Keratinocyte (primary cell): ENCODE results near the gene GNAI1. TPM values are rescaled to one million over a fixed set of nuclear protein-coding genes. Genes with fewer than 3 reads are reported as not detected.

ENCODE experiments used
- DNase-seq: peaks from one replicate; pipeline ENCODE4 v3.0.0-alpha.2; 2011; ENCODE audit warnings: low read depth, missing footprints, low spot score
- FAIRE-seq: peaks from 2 replicates; lab custom pipeline; 2011; peaks lifted over from hg19 to GRCh38; lab: Jason Lieb, UNC
- H2AFZ ChIP-seq: 2 replicates; pipeline ENCODE4 v1.6.0; 2012; ENCODE audit warnings: low read length, control low read depth, inconsistent platforms; ENCODE audit not compliant: control insufficient read depth
- H3K27ac ChIP-seq: 2 replicates; pipeline ENCODE4 v1.5.1; 2011; ENCODE audit warnings: low read length; ENCODE audit not compliant: control insufficient read depth, insufficient read depth
- H3K27me3 ChIP-seq: 3 replicates; pipeline ENCODE4 v1.6.0; 2011; ENCODE audit warnings: low read length; ENCODE audit not compliant: control insufficient read depth, insufficient read depth; ENCODE audit errors: extremely low read depth
- H3K36me3 ChIP-seq, 2 experiments: 2 replicates in 1 of 2; 3 replicates in 1 of 2; pipeline ENCODE4 v1.5.1; 2011; ENCODE audit warnings: low read length in 2 of 2, mild to moderate bottlenecking in 1 of 2; ENCODE audit not compliant: control insufficient read depth in 2 of 2, insufficient read depth in 2 of 2; ENCODE audit errors: extremely low read depth in 1 of 2
- H3K4me1 ChIP-seq: 3 replicates; pipeline ENCODE4 v1.5.1; 2011; ENCODE audit warnings: low read length; ENCODE audit not compliant: control insufficient read depth, insufficient read depth; ENCODE audit errors: extremely low read depth
- H3K4me2 ChIP-seq: 3 replicates; pipeline ENCODE4 v1.6.0; 2011; ENCODE audit warnings: low read depth, low read length; ENCODE audit not compliant: control insufficient read depth, insufficient read depth; ENCODE audit errors: extremely low read depth
- H3K4me3 ChIP-seq, 3 experiments: fragments of 200-600 bp in 1 of 3; sonication (generic) in 1 of 3; 2 replicates in 2 of 3; 3 replicates in 1 of 3; pipeline ENCODE4 v1.5.1; 2011 to 2016; ENCODE audit warnings: low read length in 3 of 3, mild to moderate bottlenecking in 3 of 3, control low read depth in 2 of 3, inconsistent platforms in 1 of 3, low read depth in 1 of 3, mixed read lengths in 1 of 3, mixed run types in 1 of 3, moderate library complexity in 1 of 3; ENCODE audit not compliant: control insufficient read depth in 2 of 3, insufficient read depth in 2 of 3; ENCODE audit errors: extremely low read depth in 1 of 3
- H3K79me2 ChIP-seq: 2 replicates; pipeline ENCODE4 v1.6.0; 2012; ENCODE audit warnings: low read length; ENCODE audit not compliant: control insufficient read depth, insufficient read depth
- H3K9ac ChIP-seq: 3 replicates; pipeline ENCODE4 v1.6.0; 2011; ENCODE audit warnings: low read length; ENCODE audit not compliant: control insufficient read depth, insufficient read depth; ENCODE audit errors: extremely low read depth
- H3K9me1 ChIP-seq: 3 replicates; pipeline ENCODE4 v1.6.0; 2011; ENCODE audit warnings: low read length; ENCODE audit not compliant: control insufficient read depth, insufficient read depth; ENCODE audit errors: extremely low read depth
- H3K9me3 ChIP-seq: 2 replicates; pipeline ENCODE4 v1.5.1; 2012; ENCODE audit warnings: low read depth, low read length; ENCODE audit not compliant: control insufficient read depth
- H4K20me1 ChIP-seq: 3 replicates; pipeline ENCODE4 v1.6.0; 2011; ENCODE audit warnings: low read length; ENCODE audit not compliant: control insufficient read depth, insufficient read depth; ENCODE audit errors: extremely low read depth
- EZH2 ChIP-seq: IDR thresholded peaks from one replicate; pipeline ENCODE4 v1.6.1; 2012; ENCODE audit warnings: inconsistent platforms, mild to moderate bottlenecking, low read length, moderate library complexity
- dilution Hi-C: fragments of 300-500 bp; cut with MboI; formaldehyde crosslinking; loops from one replicate; pipeline ENCODE4 v1.7.0; 2020; ENCODE audit warnings: low sequenced_read_pairs; ENCODE audit not compliant: extremely low pct_ligation_motif_present
- polyA plus RNA-seq, 5 experiments: library from polyadenylated mRNA; depleted of rRNA in 3 of 5; stranded (reverse) in 3 of 5; stranded (forward) in 1 of 5; unstranded in 1 of 5; fragments of >200 nt; gene quantifications; 1 replicate in 1 of 5; 2 replicates in 3 of 5; 3 replicates in 1 of 5; pipeline versions ENCODE4 v1.2.1 to v1.2.3, GENCODE V29; 2011 to 2012; ENCODE audit warnings: missing spikeins in 2 of 5, low read depth in 1 of 5, low replicate concordance in 1 of 5
- TF ChIP-seq, protein P1 (sequence below), 3 experiments: IDR thresholded peaks in 1 of 3; conservative IDR thresholded peaks in 1 of 3; optimal IDR thresholded peaks in 1 of 3; 2 replicates in 2 of 3; 3 replicates in 1 of 3; pipeline versions ENCODE3 to v1.5.1; 2011; ENCODE audit warnings: low read length in 3 of 3, mild to moderate bottlenecking in 3 of 3, moderate library complexity in 2 of 3, control low read depth in 1 of 3, inconsistent platforms in 1 of 3; ENCODE audit not compliant: insufficient read depth in 2 of 3; ENCODE audit errors: extremely low read depth in 1 of 3

GNAI1 gene
- polyA plus RNA-seq, 1 donor (not counting 4 experiments of a cell fraction or from before 2014, with no cell fraction given) = 84.1 TPM

DNA sequence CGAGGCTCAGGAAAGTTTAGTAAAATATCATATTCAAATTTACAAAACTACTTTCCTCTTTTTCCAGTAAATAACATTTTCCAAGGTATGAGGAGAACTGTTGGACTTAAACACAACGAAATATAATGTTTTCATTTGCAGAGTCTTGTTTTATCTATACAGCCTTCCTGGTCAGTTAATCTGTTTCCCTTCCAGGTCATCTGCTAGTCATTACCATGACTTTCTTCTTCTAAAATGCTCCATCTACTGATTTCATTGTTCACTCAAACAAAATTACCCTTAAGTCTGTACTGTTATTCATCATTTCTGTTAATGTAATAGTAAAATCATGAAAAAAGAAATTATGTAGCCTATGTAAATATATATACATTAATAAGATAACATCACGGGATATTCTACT lies 69.8 kb downstream of the GNAI1 start:
- Histone ChIP-seq H3K9me1 (no peaks in the 10 kb centered on the region), H3K27me3 (no peaks in the 10 kb centered on the region), H3K9ac (no peak overlapping the region), H3K4me2 (no peak overlapping the region), H3K79me2 (peaks cover 2% of the 10 kb centered on the region), H3K4me3 (no peak overlapping the region), H3K27ac (no peak overlapping the region), H3K4me1 (peaks cover 14% of the 10 kb centered on the region), H4K20me1 (no peaks in the 10 kb centered on the region), H3K9me3 (no peaks in the 10 kb centered on the region), H2AFZ (no peak overlapping the region), H3K36me3 (peaks cover 2 to 8% of the 10 kb centered on the region in 2 experiments)
- dilution Hi-C loops = no loop called here
- no peak for FAIRE-seq
- no peak for DNase-seq
- TF ChIP-seq EZH2 = no peak
- TF ChIP-seq, protein P1, sequence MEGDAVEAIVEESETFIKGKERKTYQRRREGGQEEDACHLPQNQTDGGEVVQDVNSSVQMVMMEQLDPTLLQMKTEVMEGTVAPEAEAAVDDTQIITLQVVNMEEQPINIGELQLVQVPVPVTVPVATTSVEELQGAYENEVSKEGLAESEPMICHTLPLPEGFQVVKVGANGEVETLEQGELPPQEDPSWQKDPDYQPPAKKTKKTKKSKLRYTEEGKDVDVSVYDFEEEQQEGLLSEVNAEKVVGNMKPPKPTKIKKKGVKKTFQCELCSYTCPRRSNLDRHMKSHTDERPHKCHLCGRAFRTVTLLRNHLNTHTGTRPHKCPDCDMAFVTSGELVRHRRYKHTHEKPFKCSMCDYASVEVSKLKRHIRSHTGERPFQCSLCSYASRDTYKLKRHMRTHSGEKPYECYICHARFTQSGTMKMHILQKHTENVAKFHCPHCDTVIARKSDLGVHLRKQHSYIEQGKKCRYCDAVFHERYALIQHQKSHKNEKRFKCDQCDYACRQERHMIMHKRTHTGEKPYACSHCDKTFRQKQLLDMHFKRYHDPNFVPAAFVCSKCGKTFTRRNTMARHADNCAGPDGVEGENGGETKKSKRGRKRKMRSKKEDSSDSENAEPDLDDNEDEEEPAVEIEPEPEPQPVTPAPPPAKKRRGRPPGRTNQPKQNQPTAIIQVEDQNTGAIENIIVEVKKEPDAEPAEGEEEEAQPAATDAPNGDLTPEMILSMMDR (optimal IDR thresholded peaks at IDR 0.05 in 1 of 3, IDR thresholded peaks at IDR 0.05 in 1 of 3, conservative IDR thresholded peaks at IDR 0.05 in 1 of 3; ENCODE audit: extremely low read depth in 1 of 3, insufficient read depth in 2 of 3, low read length in 3 of 3) = no peak

DNA sequence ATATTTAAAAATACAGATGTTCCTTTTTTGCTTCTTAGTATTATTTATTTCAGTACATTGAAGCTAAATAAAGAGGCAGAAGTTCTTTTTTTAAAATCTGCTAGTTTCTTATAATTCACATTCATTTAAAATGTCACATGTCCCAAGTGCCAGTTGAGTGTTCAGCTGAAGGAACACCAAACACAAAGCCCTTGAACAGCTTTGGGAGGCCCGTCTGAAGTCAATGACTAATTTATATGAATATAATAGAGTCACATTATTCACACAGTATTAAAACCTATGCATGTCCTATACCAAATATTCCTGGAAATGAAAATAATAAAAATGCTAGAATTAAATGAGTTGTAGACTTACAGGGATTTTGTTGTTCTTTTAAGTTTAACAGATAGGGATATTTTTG lies 70.3 kb downstream of the GNAI1 start:
- TF ChIP-seq, protein P1 (optimal IDR thresholded peaks at IDR 0.05 in 1 of 3, IDR thresholded peaks at IDR 0.05 in 1 of 3, conservative IDR thresholded peaks at IDR 0.05 in 1 of 3; ENCODE audit: extremely low read depth in 1 of 3, insufficient read depth in 2 of 3, low read length in 3 of 3) = no peak
- TF ChIP-seq EZH2 = no peak
- Histone ChIP-seq H3K4me2 (no peak overlapping the region), H3K27ac (no peak overlapping the region), H4K20me1 (no peaks in the 10 kb centered on the region), H3K4me3 (no peak overlapping the region), H3K27me3 (no peaks in the 10 kb centered on the region), H3K9me3 (no peaks in the 10 kb centered on the region), H3K36me3 (peaks cover 2 to 7% of the 10 kb centered on the region in 2 experiments), H3K79me2 (peaks cover 2% of the 10 kb centered on the region), H3K9ac (no peak overlapping the region), H3K4me1 (peaks cover 12% of the 10 kb centered on the region), H3K9me1 (no peaks in the 10 kb centered on the region), H2AFZ (no peak overlapping the region)
- DNase-seq (no peak), FAIRE-seq (no peak)
- dilution Hi-C loops = no loop called here
